ENCODE results near the gene TRHDE. TPM values are rescaled to one million over a fixed set of nuclear protein-coding genes. Genes with fewer than 3 reads are reported as not detected.

Gene TRHDE
- total and polyA plus RNA-seq, 3 experiments from 2014 or later, result not detected

- DNase-seq, result no peak
- Histone ChIP-seq H3K9me3 (ENCODE audit: low read length) (no peaks in the 10 kb centered on the region), H3K27ac (ENCODE audit: low read depth, low read length) (no peak overlapping the region), H3K36me3 (ENCODE audit: insufficient read depth, low read length) (no peaks in the 10 kb centered on the region), H3K4me1 (ENCODE audit: insufficient read depth, low read length) (no peaks in the 10 kb centered on the region), H3K27me3 (ENCODE audit: insufficient read depth, low read length, poor library complexity, severe bottlenecking) (no peaks in the 10 kb centered on the region), H3K4me3 (ENCODE audit: low read length) (no peak overlapping the region)
- H3K27me3 Mint-ChIP-seq, result peaks cover 26 to 34% of the 10 kb centered on the region in 2 donors
- ChIA-PET POLR2A (no interaction called here), CTCF (no interaction called here)
- H3K27ac Mint-ChIP-seq, result no peak overlapping the region
- no peaks in the 10 kb centered on the region for H3K36me3 Mint-ChIP-seq
- no peak overlapping the region for H3K4me3 Mint-ChIP-seq
- peaks cover 0 to 1% (median 0%) of the 10 kb centered on the region in 3 donors for H3K4me1 Mint-ChIP-seq
- H3K9me3 Mint-ChIP-seq, result peaks cover 0 to 10% (median 4%) of the 10 kb centered on the region in 5 donors
These were observed 1.9 kb upstream of the TRHDE start for GRCh38 chr12:72270246-72270645.

DNA sequence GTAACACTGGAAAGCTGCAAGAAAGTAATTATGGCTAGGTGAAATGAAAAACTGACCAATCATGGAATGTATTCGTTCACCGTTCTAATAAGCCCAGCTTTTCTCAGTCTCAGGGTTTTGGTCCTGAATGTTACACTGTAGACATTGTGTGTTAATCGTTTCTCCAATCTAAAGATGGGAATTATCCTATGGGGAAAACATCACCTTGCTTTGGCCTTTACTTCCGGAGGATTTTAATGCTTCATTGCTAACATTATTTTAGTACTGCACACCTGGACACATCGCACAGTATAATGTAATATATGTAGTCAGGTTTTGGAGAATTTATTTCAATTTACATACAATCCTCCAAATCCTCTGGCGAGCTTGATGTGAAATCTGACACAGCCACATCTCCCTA is 1.2 kb upstream of the TRHDE start:
- POLR2A ChIA-PET, result no interaction called here
- H3K27ac ChIP-seq (ENCODE audit: low read depth, low read length), result no peak overlapping the region

DNA sequence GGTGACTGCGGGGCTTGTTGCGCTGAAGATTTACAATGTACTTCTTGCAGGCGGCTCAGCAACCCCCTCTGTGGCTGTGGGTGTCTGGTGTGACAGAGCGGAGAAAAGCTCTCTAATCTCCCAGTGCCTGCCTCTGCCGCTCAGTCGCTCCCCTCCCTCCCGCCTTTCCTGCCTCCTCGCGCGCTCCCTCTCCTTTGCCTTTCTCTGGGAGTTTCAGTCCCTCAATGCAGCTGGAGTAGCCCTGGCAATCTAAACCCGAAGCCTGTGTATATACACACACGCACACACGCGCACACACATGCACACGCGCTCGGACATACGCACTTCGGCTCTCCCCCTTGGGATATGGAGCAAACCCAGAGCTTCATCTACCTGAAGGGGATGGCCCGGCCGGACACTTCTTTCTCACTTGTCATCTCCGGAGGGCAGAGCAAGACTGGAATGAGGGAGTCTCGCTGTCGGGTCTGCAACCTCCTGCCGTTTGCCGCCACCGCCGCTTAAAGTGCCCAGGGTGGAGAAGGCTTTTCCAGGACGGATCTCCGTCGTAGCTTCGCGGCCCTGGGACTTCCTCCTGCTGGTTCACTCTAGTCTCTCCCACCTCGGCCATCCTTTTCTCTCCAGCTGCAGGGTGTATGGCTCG is 599 bp upstream of the TRHDE start:
- no peak overlapping the region for H3K4me3 Mint-ChIP-seq

More for the DNA sequence above, 1.2 kb upstream of the TRHDE start:
- Histone ChIP-seq H3K4me1 (ENCODE audit: insufficient read depth, low read length) (no peaks in the 10 kb centered on the region), H3K36me3 (ENCODE audit: insufficient read depth, low read length) (no peaks in the 10 kb centered on the region), H3K27me3 (ENCODE audit: insufficient read depth, low read length, poor library complexity, severe bottlenecking) (no peaks in the 10 kb centered on the region), H3K9me3 (ENCODE audit: low read length) (no peaks in the 10 kb centered on the region), H3K4me3 (ENCODE audit: low read length) (no peak overlapping the region)
- H3K27ac Mint-ChIP-seq, result no peak overlapping the region
- no peak for DNase-seq
- no peak overlapping the region for H3K4me3 Mint-ChIP-seq
- peaks cover 0 to 1% (median 0%) of the 10 kb centered on the region in 3 donors for H3K4me1 Mint-ChIP-seq
- H3K36me3 Mint-ChIP-seq, result no peaks in the 10 kb centered on the region
- H3K9me3 Mint-ChIP-seq, result peaks cover 0 to 10% (median 4%) of the 10 kb centered on the region in 5 donors
- H3K27me3 Mint-ChIP-seq, result peaks cover 26 to 37% of the 10 kb centered on the region in 2 donors
- CTCF ChIA-PET, result no interaction called here

GRCh38 chr12:72272731-72273498 is 745 bp downstream of the TRHDE start:
- no peak for DNase-seq
- H3K4me1 Mint-ChIP-seq, result peaks cover 0 to 1% (median 0%) of the 10 kb centered on the region in 3 donors
- no peak overlapping the region for H3K4me3 Mint-ChIP-seq
- peaks cover 0 to 10% (median 4%) of the 10 kb centered on the region in 5 donors for H3K9me3 Mint-ChIP-seq
- Histone ChIP-seq H3K4me3 (ENCODE audit: low read length) (no peak overlapping the region), H3K36me3 (ENCODE audit: insufficient read depth, low read length) (no peaks in the 10 kb centered on the region), H3K4me1 (ENCODE audit: insufficient read depth, low read length) (no peaks in the 10 kb centered on the region), H3K9me3 (ENCODE audit: low read length) (no peaks in the 10 kb centered on the region), H3K27me3 (ENCODE audit: insufficient read depth, low read length, poor library complexity, severe bottlenecking) (no peaks in the 10 kb centered on the region), H3K27ac (ENCODE audit: low read depth, low read length) (no peak overlapping the region)
- ChIA-PET POLR2A (no interaction called here), CTCF (interaction anchor here (1.0 kb wide), 1 partner anchor 12 kb away, joined by 3 read pairs; no protein-coding TSS in a partner anchor)
- H3K27me3 Mint-ChIP-seq, result peaks cover 26 to 37% of the 10 kb centered on the region in 2 donors
- no peaks in the 10 kb centered on the region for H3K36me3 Mint-ChIP-seq
- H3K27ac Mint-ChIP-seq, result no peak overlapping the region

More for the DNA sequence above, 599 bp upstream of the TRHDE start:
- ChIA-PET CTCF (no interaction called here), POLR2A (no interaction called here)
- Histone ChIP-seq H3K27me3 (ENCODE audit: insufficient read depth, low read length, poor library complexity, severe bottlenecking) (no peaks in the 10 kb centered on the region), H3K9me3 (ENCODE audit: low read length) (no peaks in the 10 kb centered on the region), H3K4me1 (ENCODE audit: insufficient read depth, low read length) (no peaks in the 10 kb centered on the region), H3K36me3 (ENCODE audit: insufficient read depth, low read length) (no peaks in the 10 kb centered on the region), H3K4me3 (ENCODE audit: low read length) (no peak overlapping the region), H3K27ac (ENCODE audit: low read depth, low read length) (no peak overlapping the region)
- Mint-ChIP-seq H3K27me3 (peaks cover 26 to 37% of the 10 kb centered on the region in 2 donors), H3K9me3 (peaks cover 0 to 10% (median 4%) of the 10 kb centered on the region in 5 donors), H3K36me3 (no peaks in the 10 kb centered on the region), H3K27ac (no peak overlapping the region), H3K4me1 (peaks cover 0 to 1% (median 0%) of the 10 kb centered on the region in 3 donors)
- DNase-seq, result no peak

DNA sequence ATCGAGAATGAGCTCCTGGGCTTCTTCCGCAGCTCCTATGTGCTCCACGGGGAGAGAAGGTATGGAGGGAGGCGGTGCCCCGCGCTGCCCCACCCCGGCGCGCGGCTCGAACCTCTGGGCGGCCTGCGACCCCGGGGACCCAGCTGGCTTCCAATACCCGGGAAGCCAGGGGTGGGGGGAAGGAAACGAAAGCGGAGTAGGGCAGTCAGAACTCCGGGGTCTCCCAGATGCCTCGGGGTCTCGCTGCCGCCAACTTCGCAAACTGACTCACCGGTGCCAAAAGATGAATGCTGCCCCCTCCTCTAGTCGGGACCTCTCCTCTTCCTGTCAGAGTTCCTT is 1.3 kb downstream of the TRHDE start:
- H3K4me3 Mint-ChIP-seq, result no peak overlapping the region
- no peaks in the 10 kb centered on the region for H3K9me3 ChIP-seq (ENCODE audit: low read length)
- no peak overlapping the region for H3K27ac Mint-ChIP-seq
- H3K27me3 Mint-ChIP-seq, result peaks cover 26 to 37% of the 10 kb centered on the region in 2 donors
- H3K36me3 ChIP-seq (ENCODE audit: insufficient read depth, low read length), result no peaks in the 10 kb centered on the region
- H3K27ac ChIP-seq (ENCODE audit: low read depth, low read length), result no peak overlapping the region
- ChIA-PET POLR2A (no interaction called here), CTCF (interaction anchor here (1.0 kb wide), 1 partner anchor 11 kb away, joined by 3 read pairs; no protein-coding TSS in a partner anchor)
- H3K9me3 Mint-ChIP-seq, result peaks cover 0 to 10% (median 4%) of the 10 kb centered on the region in 5 donors
- no peaks in the 10 kb centered on the region for H3K36me3 Mint-ChIP-seq
- H3K4me1 ChIP-seq (ENCODE audit: insufficient read depth, low read length), result no peaks in the 10 kb centered on the region
- H3K4me3 ChIP-seq (ENCODE audit: low read length), result no peak overlapping the region
- peaks cover 0 to 1% (median 0%) of the 10 kb centered on the region in 3 donors for H3K4me1 Mint-ChIP-seq
- no peak for DNase-seq
- H3K27me3 ChIP-seq (ENCODE audit: insufficient read depth, low read length, poor library complexity, severe bottlenecking), result no peaks in the 10 kb centered on the region

DNA sequence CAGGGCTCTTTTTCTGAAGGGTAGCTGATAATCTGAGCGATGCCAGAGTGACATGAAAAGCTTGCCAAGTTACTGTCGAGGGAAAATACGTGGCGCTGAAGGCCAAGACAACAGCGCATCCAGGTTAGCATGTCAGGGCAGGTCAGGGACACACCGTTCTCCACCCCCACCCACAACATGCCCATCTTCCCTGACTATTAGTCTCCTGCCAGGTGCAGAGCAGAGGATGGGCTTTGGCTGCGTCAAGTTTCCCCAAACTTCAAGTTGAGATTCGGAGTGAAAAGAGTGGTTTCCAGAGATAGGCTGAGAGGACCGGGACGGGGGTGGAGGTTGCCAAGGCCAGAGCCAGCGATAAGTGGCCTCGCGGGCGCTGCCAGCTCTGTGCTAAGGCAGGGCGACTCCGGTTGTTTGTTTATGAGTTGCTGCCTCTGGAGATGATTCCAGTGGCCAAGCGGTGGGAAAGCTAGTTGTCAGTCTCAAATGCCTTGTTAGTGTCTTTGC is 1.7 kb downstream of the TRHDE start:
- Mint-ChIP-seq H3K27me3 (peaks cover 26 to 37% of the 10 kb centered on the region in 2 donors), H3K4me3 (no peak overlapping the region), H3K4me1 (peaks cover 0 to 1% (median 0%) of the 10 kb centered on the region in 3 donors), H3K27ac (no peak overlapping the region), H3K36me3 (no peaks in the 10 kb centered on the region), H3K9me3 (peaks cover 0 to 10% (median 4%) of the 10 kb centered on the region in 5 donors)
- DNase-seq, result no peak
- H3K4me1 ChIP-seq (ENCODE audit: insufficient read depth, low read length), result no peaks in the 10 kb centered on the region
- ChIA-PET POLR2A (no interaction called here), CTCF (interaction anchor here (1.0 kb wide), 1 partner anchor 11 kb away, joined by 3 read pairs; no protein-coding TSS in a partner anchor)
- no peaks in the 10 kb centered on the region for H3K27me3 ChIP-seq (ENCODE audit: insufficient read depth, low read length, poor library complexity, severe bottlenecking)
- H3K9me3 ChIP-seq (ENCODE audit: low read length), result no peaks in the 10 kb centered on the region
- no peak overlapping the region for H3K4me3 ChIP-seq (ENCODE audit: low read length)
- H3K27ac ChIP-seq (ENCODE audit: low read depth, low read length), result no peak overlapping the region
- H3K36me3 ChIP-seq (ENCODE audit: insufficient read depth, low read length), result no peaks in the 10 kb centered on the region

- no peaks in the 10 kb centered on the region for H3K36me3 Mint-ChIP-seq
- peaks cover 0 to 11% (median 4%) of the 10 kb centered on the region in 5 donors for H3K9me3 Mint-ChIP-seq
- no peaks in the 10 kb centered on the region for H3K27me3 ChIP-seq (ENCODE audit: insufficient read depth, low read length, poor library complexity, severe bottlenecking)
- H3K4me3 ChIP-seq (ENCODE audit: low read length), result no peak overlapping the region
- no peaks in the 10 kb centered on the region for H3K4me1 ChIP-seq (ENCODE audit: insufficient read depth, low read length)
- no peak overlapping the region for H3K27ac ChIP-seq (ENCODE audit: low read depth, low read length)
- H3K4me3 Mint-ChIP-seq, result no peak overlapping the region
- DNase-seq, result no peak
- H3K9me3 ChIP-seq (ENCODE audit: low read length), result no peaks in the 10 kb centered on the region
- POLR2A ChIA-PET, result no interaction called here
- peaks cover 24 to 36% of the 10 kb centered on the region in 2 donors for H3K27me3 Mint-ChIP-seq
- peaks cover 0 to 1% (median 0%) of the 10 kb centered on the region in 3 donors for H3K4me1 Mint-ChIP-seq
- no peak overlapping the region for H3K27ac Mint-ChIP-seq
- no peaks in the 10 kb centered on the region for H3K36me3 ChIP-seq (ENCODE audit: insufficient read depth, low read length)
- CTCF ChIA-PET, result no interaction called here
These were observed 2.8 kb downstream of the TRHDE start for GRCh38 chr12:72274931-72275330.

GRCh38 chr12:72275526-72275925 is 3.4 kb downstream of the TRHDE start:
- Histone ChIP-seq H3K27me3 (ENCODE audit: insufficient read depth, low read length, poor library complexity, severe bottlenecking) (no peaks in the 10 kb centered on the region), H3K4me1 (ENCODE audit: insufficient read depth, low read length) (no peaks in the 10 kb centered on the region), H3K9me3 (ENCODE audit: low read length) (no peaks in the 10 kb centered on the region), H3K4me3 (ENCODE audit: low read length) (no peak overlapping the region), H3K36me3 (ENCODE audit: insufficient read depth, low read length) (no peaks in the 10 kb centered on the region), H3K27ac (ENCODE audit: low read depth, low read length) (no peak overlapping the region)
- Mint-ChIP-seq H3K9me3 (peaks cover 0 to 16% (median 4%) of the 10 kb centered on the region in 5 donors), H3K4me1 (peaks cover 0 to 1% (median 0%) of the 10 kb centered on the region in 3 donors), H3K27me3 (peaks cover 24 to 32% of the 10 kb centered on the region in 2 donors), H3K27ac (no peak overlapping the region), H3K4me3 (no peak overlapping the region), H3K36me3 (no peaks in the 10 kb centered on the region)
- DNase-seq, result no peak
- POLR2A ChIA-PET, result no interaction called here
- CTCF ChIA-PET, result no interaction called here
